KOPT-K1 (cell line): ENCODE measurements around the gene SELL.

ENCODE experiments used
- H3K27ac ChIP-seq: fragments of 200-600 bp; sonication (generic); 2 replicates; pipeline ENCODE4 v1.5.1; 2016; ENCODE audit warnings: antibody characterized with exemption, mild to moderate bottlenecking, low read depth, low read length; ENCODE audit not compliant: poor library complexity, severe bottlenecking
- H3K36me3 ChIP-seq: fragments of 200-600 bp; sonication (generic); 2 replicates; pipeline ENCODE4 v1.5.1; 2017; ENCODE audit warnings: antibody characterized with exemption, mild to moderate bottlenecking, low read length, moderate library complexity; ENCODE audit not compliant: insufficient read depth
- H3K9me3 ChIP-seq: fragments of 200-600 bp; sonication (generic); 2 replicates; pipeline ENCODE4 v1.5.1; 2017; ENCODE audit warnings: antibody characterized with exemption, low read length, mild to moderate bottlenecking; ENCODE audit not compliant: insufficient read depth, poor library complexity, severe bottlenecking

The SELL gene

DNA sequence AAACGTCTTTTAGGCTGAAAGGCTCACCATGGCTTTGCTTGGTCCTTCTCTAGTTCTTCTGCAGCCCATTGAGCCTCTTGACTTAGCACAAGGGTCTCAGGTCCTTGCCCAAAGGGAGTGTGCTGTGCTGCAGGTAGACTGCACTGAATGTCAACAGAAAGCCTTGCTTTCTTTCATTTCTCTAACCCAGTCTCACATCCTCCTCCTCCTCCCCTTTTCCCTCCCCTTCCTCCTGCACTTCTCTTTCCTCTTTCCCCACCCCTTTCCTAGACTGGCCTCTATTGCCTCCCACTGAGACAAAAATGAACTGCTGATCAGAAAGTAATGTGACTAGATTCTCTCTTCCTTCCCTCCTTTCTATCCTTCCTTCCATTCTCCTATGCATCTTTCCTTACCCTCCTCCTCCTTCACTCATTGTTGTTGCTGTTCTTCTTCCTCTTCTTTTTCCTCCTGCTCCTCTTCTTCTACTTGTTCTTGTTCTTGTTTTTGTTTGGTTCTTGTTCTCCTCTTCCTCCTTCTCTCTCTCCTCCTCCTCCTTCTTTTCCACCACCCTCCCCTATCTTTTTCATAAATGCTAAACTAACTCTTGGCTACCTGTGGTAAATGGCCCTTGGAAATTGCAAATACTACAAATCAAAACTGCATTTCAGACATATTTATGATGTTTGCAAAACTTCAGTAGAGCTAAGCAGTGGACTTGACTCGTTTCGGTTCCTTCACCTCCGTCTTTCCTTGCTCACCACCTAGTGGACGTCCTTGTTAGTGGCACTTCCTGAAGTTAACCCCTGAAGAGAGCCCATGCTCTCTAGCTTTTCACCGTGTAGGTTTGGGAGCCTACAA is at the start of gene SELL:
TSS of gene SELL (minus strand) at position 152 of the 840 bp plus-strand sequence. CDS start at position 30, 122 bp downstream.
- H3K36me3 ChIP-seq, result peaks cover 18% of the 10 kb centered on the region
- H3K9me3 ChIP-seq, result no peaks in the 10 kb centered on the region
- peak within 1 kb of the TSS; percentile 66 for H3K27ac ChIP-seq

DNA sequence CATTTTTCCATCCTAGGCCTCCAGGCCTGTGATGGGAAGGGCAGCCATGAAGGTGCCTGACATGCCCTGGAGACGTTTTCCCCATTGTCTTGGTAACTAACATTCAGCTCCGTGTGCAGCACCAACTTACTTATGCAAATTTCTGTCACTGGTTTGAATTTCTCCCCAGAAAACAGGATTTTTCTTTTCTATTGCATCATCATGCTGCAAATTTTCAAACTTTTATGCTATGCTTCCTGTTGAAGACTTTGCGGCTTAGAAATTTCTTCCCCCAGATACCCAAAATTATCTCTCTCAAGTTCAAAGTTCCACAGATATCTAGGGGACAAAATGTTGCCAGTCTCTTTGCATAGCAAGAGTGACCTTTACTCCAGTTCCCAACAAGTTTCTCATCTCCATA is 47.6 kb upstream of the SELL start:
- Histone ChIP-seq H3K27ac (no peak overlapping the region), H3K9me3 (peaks cover 9% of the 10 kb centered on the region)

DNA sequence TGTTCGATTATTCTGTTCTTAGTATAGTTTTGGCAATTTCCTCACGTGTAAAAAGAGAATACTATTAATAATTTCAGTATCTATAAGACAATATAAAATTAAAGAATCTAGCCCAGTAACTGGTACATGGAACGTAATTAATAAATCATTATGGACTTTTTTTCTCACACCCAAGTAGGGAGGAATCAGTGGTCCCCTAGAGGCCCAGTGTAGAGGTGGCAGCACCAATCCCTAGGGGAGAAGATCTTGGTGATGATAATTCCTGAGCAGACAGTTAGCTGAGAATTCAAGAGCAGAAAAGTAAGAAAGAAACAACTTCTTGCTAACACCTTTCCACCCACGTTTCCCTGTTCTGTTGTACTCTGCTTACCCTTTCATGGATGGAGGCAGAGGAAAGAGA is 42.1 kb upstream of the SELL start:
- peaks cover 2% of the 10 kb centered on the region for H3K9me3 ChIP-seq
- no peaks in the 10 kb centered on the region for H3K36me3 ChIP-seq
- H3K27ac ChIP-seq, result no peak overlapping the region

More for the DNA sequence above, 47.6 kb upstream of the SELL start:
- no peaks in the 10 kb centered on the region for H3K36me3 ChIP-seq

DNA sequence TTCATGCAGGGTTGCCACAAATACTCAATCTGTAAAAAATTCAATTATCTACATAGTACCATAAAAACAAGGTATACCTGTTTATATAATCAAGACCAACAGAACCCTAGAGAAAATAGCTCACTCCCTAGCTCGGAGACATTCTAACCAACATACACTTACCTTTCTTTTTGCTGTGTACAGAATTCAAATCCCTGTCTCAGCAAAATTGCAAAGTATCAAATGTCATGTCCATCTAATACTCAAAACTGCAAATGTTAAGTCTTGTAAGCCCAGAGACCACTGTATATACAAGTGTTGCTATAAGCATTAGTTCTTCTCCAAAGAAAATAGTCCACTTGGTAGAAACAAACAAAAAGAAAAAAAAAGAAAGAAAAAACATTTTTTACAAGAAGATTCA is 38.6 kb upstream of the SELL start:
- Histone ChIP-seq H3K9me3 (no peaks in the 10 kb centered on the region), H3K27ac (no peak overlapping the region), H3K36me3 (no peaks in the 10 kb centered on the region)

DNA sequence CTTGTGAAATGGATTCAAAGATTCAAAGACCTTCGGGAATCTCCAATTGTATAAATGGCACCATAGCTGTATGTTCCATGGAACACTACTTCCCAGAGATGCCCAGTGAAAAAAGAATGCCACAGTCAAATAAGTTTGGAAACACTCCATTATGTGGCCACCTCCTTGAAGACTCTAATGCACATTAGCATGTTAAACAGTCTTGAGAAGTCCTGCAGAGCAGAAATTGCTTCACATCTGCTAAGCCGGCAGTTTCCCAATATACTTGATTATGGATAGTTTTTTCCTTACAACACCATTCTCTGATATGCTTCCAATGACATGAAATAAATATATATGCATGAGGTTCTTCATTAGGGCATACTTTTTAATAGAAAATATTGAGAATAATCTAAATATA is 35.1 kb upstream of the SELL start:
- no peaks in the 10 kb centered on the region for H3K9me3 ChIP-seq
- no peak overlapping the region for H3K27ac ChIP-seq
- H3K36me3 ChIP-seq, result no peaks in the 10 kb centered on the region

DNA sequence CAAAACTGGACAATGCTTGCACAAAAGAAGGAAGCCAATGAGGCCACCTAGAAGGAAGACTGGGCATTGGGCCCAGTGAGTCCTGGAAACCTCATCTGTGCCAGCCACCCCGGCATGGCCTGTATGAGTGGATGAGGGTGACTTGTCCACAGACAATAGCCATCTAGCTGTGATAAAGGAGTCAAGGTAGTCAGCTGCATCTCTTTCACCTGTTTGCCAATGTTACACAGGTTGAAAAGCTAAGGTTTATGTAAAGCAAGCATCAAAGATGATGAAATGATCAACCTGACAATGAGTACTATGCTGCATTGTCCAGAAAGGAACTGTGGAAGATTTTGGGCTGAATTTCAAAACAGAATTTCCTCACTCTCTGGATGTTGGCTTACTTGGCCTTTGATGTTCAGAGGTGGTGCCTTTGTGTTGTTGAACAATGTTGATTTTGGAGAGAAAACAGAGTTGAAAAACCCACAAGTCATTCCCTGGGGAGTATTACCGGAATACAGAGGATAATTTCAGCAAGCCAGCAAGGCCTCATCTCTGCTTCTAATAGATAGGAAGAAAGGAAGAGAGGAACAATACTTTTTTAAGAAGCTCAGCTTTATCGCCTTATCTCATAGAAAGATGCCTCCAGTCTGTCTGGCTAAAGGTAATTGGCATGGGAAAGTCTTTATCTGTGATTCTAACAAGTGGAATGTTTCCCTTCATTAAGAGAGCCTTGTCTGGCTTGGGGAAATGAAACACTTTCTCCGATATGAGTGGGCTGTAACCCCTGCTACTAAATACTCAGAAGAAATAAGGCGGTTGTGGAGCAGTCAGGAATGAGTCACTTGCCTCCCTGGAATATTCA is 33.8 kb upstream of the SELL start:
- Histone ChIP-seq H3K27ac (no peak overlapping the region), H3K9me3 (no peaks in the 10 kb centered on the region), H3K36me3 (no peaks in the 10 kb centered on the region)

DNA sequence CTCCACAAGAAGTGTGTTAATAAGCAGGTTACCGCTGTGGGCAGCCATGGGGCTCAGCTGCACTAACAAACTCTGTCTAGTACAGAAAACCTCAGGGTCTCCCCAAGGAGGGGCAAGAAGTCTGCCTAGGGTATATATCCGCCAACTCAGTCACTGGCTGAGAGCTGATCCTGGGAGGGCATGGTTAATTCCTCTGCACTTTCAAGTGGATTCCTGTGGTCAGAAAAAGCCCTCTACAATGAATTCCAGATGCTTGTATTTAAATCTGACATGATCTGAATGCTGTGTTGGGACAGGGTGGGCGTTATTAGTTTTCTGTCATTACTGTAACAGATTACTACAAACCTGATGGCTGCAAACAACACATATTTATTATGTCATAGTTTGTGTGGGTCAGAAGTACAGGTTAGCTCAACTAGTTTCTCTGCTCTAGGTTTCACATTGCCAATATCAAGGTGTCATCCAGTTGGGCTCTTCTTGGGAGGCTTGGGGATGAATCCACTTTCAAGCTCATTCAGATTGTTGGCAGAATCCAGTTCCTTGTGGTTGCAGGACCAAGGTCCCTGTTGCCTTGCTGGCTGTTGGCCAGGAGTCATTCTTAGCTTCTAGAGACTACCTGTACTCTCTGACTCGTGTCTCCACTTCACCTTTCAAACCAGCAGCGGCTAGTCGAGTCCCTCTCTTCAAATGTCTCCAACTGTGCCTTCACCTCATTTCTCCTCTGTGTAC is 30.4 kb upstream of the SELL start:
- Histone ChIP-seq H3K27ac (no peak overlapping the region), H3K9me3 (no peaks in the 10 kb centered on the region), H3K36me3 (no peaks in the 10 kb centered on the region)

DNA sequence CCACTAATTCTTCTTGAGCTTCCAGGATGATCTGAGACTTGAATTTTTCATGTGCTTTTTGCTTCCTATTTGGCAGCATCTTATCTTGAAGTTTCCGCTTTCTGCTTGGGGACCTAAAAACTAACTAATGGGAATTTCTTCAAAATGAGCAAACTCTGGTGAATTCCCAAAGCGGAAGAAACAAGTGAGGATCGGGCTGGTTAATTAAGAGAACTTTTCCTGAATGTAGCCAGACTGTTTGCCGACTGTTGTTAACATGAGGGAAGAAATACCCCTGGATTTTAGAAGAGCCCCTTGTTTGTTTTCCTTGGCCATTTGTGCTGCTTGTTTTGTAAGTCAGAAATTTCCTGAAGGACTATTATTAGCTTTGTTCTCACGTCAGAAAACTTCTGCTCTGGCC is 28.6 kb upstream of the SELL start:
- H3K27ac ChIP-seq, result no peak overlapping the region
- no peaks in the 10 kb centered on the region for H3K9me3 ChIP-seq
- H3K36me3 ChIP-seq, result no peaks in the 10 kb centered on the region

DNA sequence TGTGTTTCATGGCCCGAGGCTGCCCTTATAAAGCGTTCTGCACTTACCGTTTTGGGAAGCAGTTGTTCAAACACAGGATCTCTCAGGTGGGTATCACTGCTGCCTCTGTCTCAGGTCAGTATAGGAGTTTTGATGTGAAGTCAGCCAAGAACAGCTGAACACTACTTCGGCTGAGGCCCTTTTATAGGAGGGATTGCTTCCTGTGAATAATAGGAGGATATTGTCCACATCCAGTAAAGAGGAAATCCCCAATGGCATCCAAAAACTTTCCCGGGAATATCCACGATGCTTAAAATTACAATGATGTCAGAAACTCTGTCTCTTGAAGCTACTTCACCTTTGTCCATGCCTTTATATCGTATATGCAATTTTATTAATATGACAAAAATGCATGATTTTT is 22.5 kb upstream of the SELL start, which contains the start of gene SELE:
TSS of gene SELE (minus strand) at position 156 of the 400 bp plus-strand sequence. CDS start 467 bp downstream, outside the sequence.
- Histone ChIP-seq H3K27ac (no peak within 1 kb of the TSS), H3K9me3 (no peaks in the 10 kb centered on the region), H3K36me3 (no peaks in the 10 kb centered on the region)

DNA sequence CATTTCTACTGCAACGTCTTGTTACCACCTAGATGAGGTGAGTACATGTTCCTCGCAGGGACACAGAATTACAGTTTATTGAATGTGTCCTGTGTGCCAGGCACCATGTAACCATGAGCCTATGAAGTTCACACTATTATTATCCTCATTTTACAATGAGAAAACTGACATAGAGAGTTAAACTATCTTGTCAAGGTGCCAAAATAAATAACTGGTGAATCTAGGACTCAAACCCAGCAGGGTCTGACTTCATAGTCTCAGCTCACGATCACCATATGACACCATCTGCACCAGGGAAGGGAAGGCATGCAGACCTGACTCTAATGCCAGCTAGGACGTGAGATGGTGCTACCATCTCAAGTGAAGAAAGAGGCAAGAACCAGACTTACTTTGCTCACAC is 20.0 kb upstream of the SELL start:
- no peaks in the 10 kb centered on the region for H3K9me3 ChIP-seq
- no peak overlapping the region for H3K27ac ChIP-seq

DNA sequence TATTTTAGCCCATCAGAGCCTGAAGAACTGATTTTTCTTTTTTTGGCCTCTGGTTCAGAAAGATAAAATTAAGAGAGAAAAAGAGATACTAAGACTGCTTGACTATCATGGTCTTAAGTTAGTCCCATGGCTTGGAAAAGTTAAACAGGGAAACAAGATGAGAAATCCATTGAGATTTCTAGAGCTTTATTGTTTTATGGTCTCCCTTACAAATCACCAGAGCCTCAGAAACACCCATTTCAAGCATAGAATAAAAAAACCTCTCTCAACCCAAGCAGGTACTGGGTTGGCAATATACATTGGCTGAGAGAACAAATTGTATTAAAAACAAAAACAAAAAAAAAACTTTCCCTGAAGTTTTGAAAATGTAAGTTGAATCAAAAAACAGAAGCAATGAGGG is 18.6 kb upstream of the SELL start:
- H3K27ac ChIP-seq, result no peak overlapping the region
- H3K36me3 ChIP-seq, result no peaks in the 10 kb centered on the region
- H3K9me3 ChIP-seq, result no peaks in the 10 kb centered on the region

More for the DNA sequence above, 20.0 kb upstream of the SELL start:
- H3K36me3 ChIP-seq, result no peaks in the 10 kb centered on the region

DNA sequence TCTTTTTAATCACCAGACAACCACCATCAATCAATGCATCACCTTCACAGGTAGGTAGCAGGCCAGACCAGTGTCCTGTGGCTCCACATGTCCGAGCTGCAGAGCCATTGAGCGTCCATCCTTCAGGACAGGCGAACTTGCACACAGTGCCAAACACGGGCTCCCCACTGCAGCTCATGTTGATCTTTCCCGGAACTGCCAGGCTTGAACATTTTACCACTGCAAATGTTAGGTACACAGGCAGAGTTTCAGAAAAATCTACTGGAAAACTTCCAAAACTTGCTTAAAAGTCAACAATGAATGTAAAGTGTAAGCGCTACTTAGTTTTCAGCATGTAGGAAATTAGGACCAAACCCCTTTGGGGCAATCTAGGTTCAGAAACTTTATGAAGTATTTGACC is 15.9 kb upstream of the SELL start:
- H3K27ac ChIP-seq, result no peak overlapping the region
- no peaks in the 10 kb centered on the region for H3K36me3 ChIP-seq
- H3K9me3 ChIP-seq, result no peaks in the 10 kb centered on the region

DNA sequence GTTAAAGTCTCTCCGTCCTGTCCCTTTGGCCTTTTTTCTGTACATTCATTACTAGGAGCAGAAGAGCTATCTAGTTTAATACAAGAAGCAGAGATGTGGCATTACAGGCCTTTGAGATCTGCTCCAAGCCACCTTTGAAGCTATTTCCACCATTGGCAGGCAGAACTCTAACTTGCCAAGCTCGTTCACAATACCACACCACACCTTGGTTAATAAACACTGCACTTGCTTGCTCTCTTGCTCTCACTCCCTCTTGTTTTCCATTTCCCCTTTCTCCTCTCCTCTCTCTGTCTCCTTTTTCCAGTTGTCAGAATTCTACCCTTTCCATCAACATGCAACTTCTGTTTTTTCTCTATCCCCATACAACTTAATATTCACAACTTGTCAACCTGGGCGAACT is 15.4 kb upstream of the SELL start:
- Histone ChIP-seq H3K9me3 (no peaks in the 10 kb centered on the region), H3K27ac (no peak overlapping the region), H3K36me3 (no peaks in the 10 kb centered on the region)

DNA sequence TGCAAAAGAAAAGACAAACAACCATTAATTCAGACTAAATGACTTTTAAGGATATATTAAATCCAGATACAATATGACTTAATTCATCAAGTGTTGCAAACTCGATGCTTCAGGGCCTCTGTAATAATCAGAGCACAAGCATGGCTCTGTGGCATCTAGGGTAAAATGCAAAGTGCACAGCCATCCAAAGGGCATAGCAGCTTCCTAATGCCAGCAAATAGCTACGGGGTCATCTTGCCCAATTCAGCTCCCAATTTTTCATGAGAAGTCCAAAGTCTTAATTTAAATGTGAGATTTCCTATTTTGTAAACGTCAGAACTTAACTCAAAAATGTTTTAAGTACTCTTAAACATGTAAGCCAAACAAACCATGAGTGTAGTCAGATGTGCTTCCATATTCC is 14.5 kb upstream of the SELL start:
- H3K9me3 ChIP-seq, result peaks cover 4% of the 10 kb centered on the region
- no peaks in the 10 kb centered on the region for H3K36me3 ChIP-seq

DNA sequence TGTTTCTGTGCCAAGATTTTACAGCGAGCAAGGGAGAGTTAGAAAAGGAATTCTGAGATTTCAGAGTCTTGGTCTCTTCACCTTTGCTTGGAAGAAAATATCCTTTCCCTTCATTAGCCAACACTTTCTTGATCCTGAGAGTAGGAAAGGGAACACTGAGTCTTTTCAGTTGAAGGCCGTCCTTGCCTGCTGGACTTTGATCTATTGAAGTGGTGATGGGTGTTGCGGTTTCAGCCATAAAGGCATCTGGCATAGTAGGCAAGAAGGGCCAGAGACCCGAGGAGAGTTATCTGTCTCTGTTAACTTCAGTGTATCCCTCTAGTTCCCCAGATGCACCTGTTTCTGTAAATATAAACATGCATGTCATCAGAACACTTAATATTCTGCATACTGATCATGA is 12.7 kb upstream of the SELL start:
- Histone ChIP-seq H3K27ac (no peak overlapping the region), H3K9me3 (peaks cover 20% of the 10 kb centered on the region), H3K36me3 (no peaks in the 10 kb centered on the region)

More for the DNA sequence above, 14.5 kb upstream of the SELL start:
- no peak overlapping the region for H3K27ac ChIP-seq
